Transverse colon (tissue), 3 donors: Measurements from ENCODE around the gene ARHGAP5.

Experiments
- CTCF ChIP-seq, 5 experiments: fragments of 200-600 bp in 3 of 5; fragments of 450-650 bp in 2 of 5; sonication (generic) in 3 of 5; IDR thresholded peaks; 1 replicate in 2 of 5; 2 replicates in 3 of 5; pipeline ENCODE4 v1.5.1; 2016 to 2017; ENCODE audit warnings: antibody characterized with exemption in 5 of 5, inconsistent platforms in 3 of 5, mild to moderate bottlenecking in 2 of 5, moderate library complexity in 1 of 5
- POLR2A ChIP-seq: fragments of 450-650 bp; IDR thresholded peaks from one replicate; pipeline ENCODE4 v1.6.1; 2016; ENCODE audit warnings: antibody characterized with exemption, mild to moderate bottlenecking, moderate library complexity

- TF ChIP-seq CTCF (IDR thresholded peaks at IDR 0.05) (no peak), POLR2A (no peak)
Measured at GRCh38 chr14:32171469-32171868, 94.4 kb downstream of the ARHGAP5 start.
